ENCODE results near the gene ZNF318.
A peak's percentile ranks its signal among the peaks of the same experiment; 100 is the strongest.
"Not testable (repeated sequence)": the region's sequence is repeated elsewhere in the genome, so short reads cannot be mapped to it uniquely, and the experiment has no call there.

The ZNF318 gene, protein sequence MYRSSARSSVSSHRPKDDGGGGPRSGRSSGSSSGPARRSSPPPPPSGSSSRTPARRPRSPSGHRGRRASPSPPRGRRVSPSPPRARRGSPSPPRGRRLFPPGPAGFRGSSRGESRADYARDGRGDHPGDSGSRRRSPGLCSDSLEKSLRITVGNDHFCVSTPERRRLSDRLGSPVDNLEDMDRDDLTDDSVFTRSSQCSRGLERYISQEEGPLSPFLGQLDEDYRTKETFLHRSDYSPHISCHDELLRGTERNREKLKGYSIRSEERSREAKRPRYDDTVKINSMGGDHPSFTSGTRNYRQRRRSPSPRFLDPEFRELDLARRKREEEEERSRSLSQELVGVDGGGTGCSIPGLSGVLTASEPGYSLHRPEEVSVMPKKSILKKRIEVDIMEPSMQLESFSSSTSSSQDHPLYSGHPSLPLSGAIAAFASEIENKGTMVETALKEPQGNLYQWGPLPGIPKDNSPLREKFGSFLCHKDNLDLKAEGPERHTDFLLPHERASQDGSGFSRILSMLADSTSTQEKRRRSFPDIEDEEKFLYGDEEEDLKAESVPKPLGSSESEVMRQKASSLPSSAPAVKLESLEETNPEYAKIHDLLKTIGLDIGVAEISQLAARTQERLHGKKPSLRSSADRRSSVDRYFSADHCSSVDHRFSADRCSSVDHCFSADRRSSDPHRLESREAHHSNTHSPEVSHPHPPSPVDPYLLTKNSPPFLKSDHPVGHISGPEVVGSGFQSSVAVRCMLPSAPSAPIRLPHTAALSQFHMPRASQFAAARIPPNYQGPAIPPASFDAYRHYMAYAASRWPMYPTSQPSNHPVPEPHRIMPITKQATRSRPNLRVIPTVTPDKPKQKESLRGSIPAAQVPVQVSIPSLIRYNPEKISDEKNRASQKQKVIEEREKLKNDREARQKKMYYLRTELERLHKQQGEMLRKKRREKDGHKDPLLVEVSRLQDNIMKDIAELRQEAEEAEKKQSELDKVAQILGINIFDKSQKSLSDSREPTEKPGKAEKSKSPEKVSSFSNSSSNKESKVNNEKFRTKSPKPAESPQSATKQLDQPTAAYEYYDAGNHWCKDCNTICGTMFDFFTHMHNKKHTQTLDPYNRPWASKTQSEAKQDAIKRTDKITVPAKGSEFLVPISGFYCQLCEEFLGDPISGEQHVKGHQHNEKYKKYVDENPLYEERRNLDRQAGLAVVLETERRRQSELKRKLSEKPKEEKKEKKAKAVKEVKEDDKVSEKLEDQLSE (N-terminal part only)

GRCh38 chr6:43369174-43370002, at the start of gene ZNF318:
TSS of gene ZNF318 (minus strand) at chr6:43369647. CDS start at chr6:43369365, 282 bp downstream.
- peak within 1 kb of the TSS; percentile 65 for H3K4me3 ChIP-seq (ENCODE audit: low read depth, low read length)

- no peak overlapping the region for H3K4me3 ChIP-seq (ENCODE audit: low read depth, low read length)
These were observed 47.5 kb upstream of the ZNF318 start for GRCh38 chr6:43416935-43417334.

DNA sequence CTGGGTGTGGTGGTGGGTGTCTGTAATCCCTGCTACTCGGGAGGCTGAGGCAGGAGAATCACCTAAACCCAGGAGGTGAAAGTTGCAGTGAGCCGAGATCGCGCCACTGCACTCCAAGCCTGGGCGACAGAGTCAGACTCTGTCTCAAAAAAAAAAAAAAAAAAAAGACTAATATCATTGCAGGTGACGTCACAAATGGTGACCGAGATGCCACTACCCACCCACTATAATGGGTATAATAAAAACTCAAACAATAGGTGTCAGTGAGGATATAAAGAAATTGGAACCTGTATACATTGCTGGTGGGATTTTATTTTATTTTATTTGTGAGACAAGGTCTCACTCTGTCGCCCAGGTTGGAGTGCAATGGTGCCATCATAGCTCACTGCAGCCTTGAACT, 45.8 kb upstream of the ZNF318 start:
- H3K4me3 ChIP-seq (ENCODE audit: low read depth, low read length) = not testable (repeated sequence)

DNA sequence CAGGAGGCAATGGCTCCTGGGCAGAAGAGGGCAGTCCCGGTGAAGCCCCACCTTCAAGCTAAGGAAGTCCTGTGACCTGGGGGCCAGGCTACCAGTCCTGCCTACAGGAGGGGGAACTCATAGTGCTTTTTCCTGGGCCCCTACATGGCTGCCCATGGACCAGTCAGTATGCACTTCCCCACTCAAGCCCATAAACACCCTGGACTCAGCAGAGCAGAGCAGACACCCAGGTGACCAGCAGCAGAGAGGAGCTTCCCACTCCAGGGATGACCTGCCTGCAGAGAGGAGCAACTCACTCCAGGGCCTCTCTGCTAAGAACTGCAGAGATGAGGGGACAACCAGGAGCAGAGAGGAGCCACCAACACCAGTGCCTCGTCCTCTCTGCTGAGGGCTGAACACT, 43.6 kb upstream of the ZNF318 start:
- H3K4me3 ChIP-seq (ENCODE audit: low read depth, low read length) = no peak overlapping the region

GRCh38 chr6:43412541-43412940, 43.1 kb upstream of the ZNF318 start:
- no peak overlapping the region for H3K4me3 ChIP-seq (ENCODE audit: low read depth, low read length)

DNA sequence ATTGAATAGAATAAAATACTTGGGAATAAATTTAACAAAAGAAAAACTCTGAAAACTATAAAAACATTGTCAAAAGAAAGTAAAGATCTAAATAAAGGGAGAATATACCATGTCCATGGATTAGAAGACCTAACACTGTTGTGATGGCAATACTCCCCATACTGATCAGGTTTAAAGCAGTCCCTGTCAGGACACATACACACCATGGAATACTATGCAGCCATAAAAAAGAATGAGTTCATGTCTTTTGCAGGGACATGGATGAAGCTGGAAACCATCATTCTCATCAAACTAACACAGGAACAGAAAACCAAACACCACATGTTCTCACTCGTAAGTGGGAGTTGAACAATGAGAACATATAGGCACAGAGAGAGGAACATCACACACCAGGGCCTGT, 41.3 kb upstream of the ZNF318 start:
- not testable (repeated sequence) for H3K4me3 ChIP-seq (ENCODE audit: low read depth, low read length)

GRCh38 chr6:43408259-43408658, 38.8 kb upstream of the ZNF318 start:
- no peak overlapping the region for H3K4me3 ChIP-seq (ENCODE audit: low read depth, low read length)

GRCh38 chr6:43407296-43407695, 37.8 kb upstream of the ZNF318 start:
- no peak overlapping the region for H3K4me3 ChIP-seq (ENCODE audit: low read depth, low read length)

DNA sequence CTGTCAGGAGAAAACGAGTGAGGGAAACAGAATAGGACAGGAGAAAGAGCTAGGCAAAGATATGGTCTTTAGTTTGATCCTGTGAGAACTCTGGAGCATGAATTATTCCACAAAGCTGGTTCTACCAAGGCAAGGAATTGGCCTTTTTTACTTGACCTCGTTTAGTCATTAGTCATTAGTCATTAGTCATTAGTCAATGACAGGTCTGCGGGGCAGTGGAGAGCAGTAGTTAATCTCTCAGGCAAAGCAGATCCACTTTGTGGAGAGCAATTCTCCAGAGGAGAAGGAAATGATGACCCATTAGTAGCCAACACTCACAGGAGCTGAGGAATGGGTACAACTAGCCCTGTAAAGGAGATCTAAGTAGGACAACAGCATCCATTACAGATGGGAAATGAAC, 35.9 kb upstream of the ZNF318 start:
- H3K4me3 ChIP-seq (ENCODE audit: low read depth, low read length) = no peak overlapping the region

DNA sequence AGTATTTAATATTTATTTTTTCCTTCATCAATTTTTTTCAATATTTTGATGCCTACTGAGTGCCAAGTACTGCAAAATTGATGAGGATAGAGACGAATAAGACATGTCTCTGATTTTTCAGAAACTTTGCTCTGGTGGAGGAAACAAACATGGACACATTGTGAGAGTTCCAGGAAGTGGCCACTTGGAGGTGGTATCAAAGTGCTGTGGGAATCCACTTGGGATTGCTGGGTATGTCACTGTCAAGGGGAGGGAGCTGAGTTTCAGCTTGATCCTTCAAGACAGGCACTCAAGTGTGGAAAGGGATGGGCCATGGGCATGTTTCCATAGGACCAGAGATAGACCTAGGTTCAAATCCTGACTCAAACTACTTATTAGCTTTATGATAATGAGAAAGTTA, 33.4 kb upstream of the ZNF318 start:
- no peak overlapping the region for H3K4me3 ChIP-seq (ENCODE audit: low read depth, low read length)

GRCh38 chr6:43401730-43402129, 32.3 kb upstream of the ZNF318 start:
- no peak overlapping the region for H3K4me3 ChIP-seq (ENCODE audit: low read depth, low read length)

- H3K4me3 ChIP-seq (ENCODE audit: low read depth, low read length) = no peak overlapping the region
These were observed 30.6 kb upstream of the ZNF318 start for GRCh38 chr6:43399932-43400487.

DNA sequence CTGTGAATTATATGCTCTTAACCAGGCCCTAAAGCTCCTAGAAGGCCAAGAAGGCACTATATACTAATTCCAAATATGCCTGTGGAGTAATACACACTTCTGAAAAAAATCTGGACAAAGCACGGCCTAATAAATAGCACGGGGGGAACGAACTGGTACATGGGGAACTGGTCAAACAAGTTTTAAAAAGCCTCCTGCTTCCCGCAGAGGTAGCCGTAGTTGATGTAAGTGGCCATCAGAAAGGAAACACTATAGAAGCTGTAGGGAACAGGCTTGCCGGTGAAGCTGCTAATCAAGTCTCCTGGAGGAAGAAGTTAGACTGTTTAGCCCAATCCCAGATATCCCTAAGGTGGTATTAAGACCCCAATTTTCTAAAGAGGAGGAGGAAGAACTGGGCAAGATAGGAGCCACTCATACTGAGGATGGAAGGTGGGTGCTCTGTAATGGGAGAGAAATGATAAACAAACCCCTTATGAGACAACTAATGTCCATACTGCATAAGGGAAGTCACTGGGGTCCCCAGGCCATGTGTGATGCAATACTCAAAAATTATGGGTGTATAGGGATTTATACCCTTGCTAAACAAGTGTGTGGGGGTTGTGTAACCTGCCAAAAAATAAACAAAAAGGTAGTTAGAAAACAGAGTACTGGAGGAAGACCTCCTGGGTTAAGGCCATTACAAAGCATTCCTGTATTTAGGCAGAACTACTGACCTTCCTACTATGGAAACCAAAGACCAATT, 27.1 kb upstream of the ZNF318 start:
- no peak overlapping the region for H3K4me3 ChIP-seq (ENCODE audit: low read depth, low read length)

- H3K4me3 ChIP-seq (ENCODE audit: low read depth, low read length) = no peak overlapping the region
These were observed 26.3 kb upstream of the ZNF318 start for GRCh38 chr6:43395776-43396175.

DNA sequence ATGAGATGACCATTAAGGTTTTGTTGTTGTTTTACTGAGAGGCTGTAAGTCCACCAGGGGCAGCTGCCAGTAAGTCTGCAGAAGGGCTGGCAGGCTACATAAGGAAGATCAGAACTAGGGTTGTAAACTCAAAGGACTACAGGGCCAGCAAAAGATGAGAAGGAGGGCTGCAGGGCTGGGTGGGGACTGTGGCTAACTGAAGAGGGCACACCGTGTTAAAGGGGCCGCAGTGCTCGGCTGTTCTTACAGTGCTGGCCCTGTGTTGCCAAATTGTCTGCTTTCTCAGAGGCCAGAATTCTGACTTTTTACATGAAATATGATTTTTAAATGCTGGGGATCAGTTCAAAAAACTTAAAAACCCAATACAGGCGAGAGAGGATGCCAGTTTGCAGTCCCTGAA, 25.5 kb upstream of the ZNF318 start:
- H3K4me3 ChIP-seq (ENCODE audit: low read depth, low read length) = no peak overlapping the region

DNA sequence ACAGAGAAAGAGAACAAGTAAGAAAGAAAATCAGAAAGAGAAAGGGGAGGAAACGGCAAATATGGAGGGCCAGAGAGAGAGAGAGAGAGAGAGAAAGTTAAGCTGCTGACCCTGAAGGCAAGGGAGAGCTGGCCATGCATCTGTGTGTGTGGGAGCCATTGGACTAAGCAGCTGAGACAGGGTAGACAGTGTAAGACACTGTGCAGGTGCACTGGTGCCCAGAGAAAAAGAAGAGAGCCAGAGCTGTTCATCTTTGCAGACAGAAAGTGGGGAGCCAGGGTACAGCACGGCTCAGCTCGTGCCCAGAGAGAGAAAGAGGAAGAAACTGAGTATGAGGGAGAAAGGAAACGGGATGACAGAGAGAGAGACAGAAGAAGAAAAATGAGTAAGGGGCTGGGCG, 24.2 kb upstream of the ZNF318 start:
- no peak overlapping the region for H3K4me3 ChIP-seq (ENCODE audit: low read depth, low read length)

- H3K4me3 ChIP-seq (ENCODE audit: low read depth, low read length) = not testable (repeated sequence)
These were observed 23.7 kb upstream of the ZNF318 start for GRCh38 chr6:43393133-43393532.

DNA sequence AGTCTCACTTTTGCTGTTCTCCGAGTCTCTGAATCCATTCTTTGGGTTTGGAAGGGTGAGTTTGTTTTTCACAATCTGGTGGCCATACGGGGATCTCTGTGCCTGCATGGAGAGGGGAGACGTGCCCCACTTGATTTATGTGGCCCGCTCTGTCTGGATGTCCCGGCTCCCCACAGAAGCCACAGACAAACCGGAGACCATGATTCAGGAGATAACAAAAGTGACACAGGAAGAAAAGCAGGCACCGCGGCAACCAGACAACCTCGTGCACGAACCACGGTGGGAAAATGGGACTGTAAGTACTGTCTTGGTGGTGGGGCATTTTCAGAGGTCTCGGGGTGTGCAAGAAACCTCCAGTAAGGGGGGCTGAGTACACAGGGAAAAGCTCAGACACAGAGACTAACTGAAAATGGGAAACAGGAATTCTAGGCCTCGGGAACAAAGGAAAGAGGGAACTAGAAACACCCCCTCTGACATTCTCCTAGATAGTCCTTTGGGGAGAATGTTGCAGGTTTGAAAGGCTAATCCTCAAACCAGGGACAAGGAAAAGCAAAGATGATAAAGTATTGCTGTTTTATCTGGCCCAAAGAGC, 22.1 kb upstream of the ZNF318 start:
- H3K4me3 ChIP-seq (ENCODE audit: low read depth, low read length) = no peak overlapping the region

Measured in iPS-11a (cell line).